NCI-H2029 treated with DMSO at 0.1 percent for 48 hours (cell line): ENCODE measurements around the gene PNMA1.
A peak's percentile ranks its signal among the peaks of the same experiment; 100 is the strongest.

Experiments
- DNase-seq: peaks from one replicate; lab custom pipeline; 2025; lab: John Stamatoyannopoulos, UW

The PNMA1 gene

GRCh38 chr14:73750531-73750901 is 36.3 kb upstream of the PNMA1 start:
- peak; percentile 10 for DNase-seq

- no peak for DNase-seq
Measured at GRCh38 chr14:73749706-73750530, 35.7 kb upstream of the PNMA1 start.

GRCh38 chr14:73748858-73749357 is 34.7 kb upstream of the PNMA1 start:
- no peak for DNase-seq

GRCh38 chr14:73747379-73748211 is 33.4 kb upstream of the PNMA1 start:
- no peak for DNase-seq

- no peak for DNase-seq
Measured at GRCh38 chr14:73746520-73747378, 32.6 kb upstream of the PNMA1 start.

GRCh38 chr14:73745571-73746519 is 31.7 kb upstream of the PNMA1 start:
- DNase-seq, result no peak

- DNase-seq, result no peak
Measured at GRCh38 chr14:73744874-73745529, 30.8 kb upstream of the PNMA1 start.

- DNase-seq, result no peak
Measured at GRCh38 chr14:73744175-73744867, 30.1 kb upstream of the PNMA1 start.

- no peak for DNase-seq
Measured at GRCh38 chr14:73743431-73743931, 29.3 kb upstream of the PNMA1 start.

GRCh38 chr14:73742520-73743238 is 28.5 kb upstream of the PNMA1 start:
- DNase-seq, result no peak

GRCh38 chr14:73741876-73742519 is 27.8 kb upstream of the PNMA1 start:
- no peak for DNase-seq

- no peak for DNase-seq
Measured at GRCh38 chr14:73741386-73741875, 27.2 kb upstream of the PNMA1 start.

GRCh38 chr14:73740618-73741326 is 26.6 kb upstream of the PNMA1 start:
- no peak for DNase-seq

GRCh38 chr14:73739899-73740617 is 25.9 kb upstream of the PNMA1 start:
- DNase-seq, result no peak

GRCh38 chr14:73739174-73739898 is 25.2 kb upstream of the PNMA1 start:
- no peak for DNase-seq

- no peak for DNase-seq
Measured at GRCh38 chr14:73738518-73739173, 24.5 kb upstream of the PNMA1 start.
